Lower lobe of right lung (tissue), 2 donors: ENCODE measurements around the gene NECTIN1. TPM values are rescaled to one million over a fixed set of nuclear protein-coding genes. Genes with fewer than 3 reads are reported as not detected.

Experiments used
- ATAC-seq, 2 donors: fragments of 200-7000 bp; cut with Tn5 transposase; one replicate each; pipeline ENCODE4 v1.9.1; 2020 to 2022; ENCODE audit warnings: mild to moderate bottlenecking in 2 of 2, moderate library complexity in 2 of 2
- DNase-seq: peaks from one replicate; pipeline ENCODE4 v3.0.0-alpha.2; 2020
- H3K27ac ChIP-seq: fragments of 200-600 bp; one replicate; pipeline ENCODE4 v1.8.0; 2022
- H3K27me3 ChIP-seq: fragments of 200-600 bp; one replicate; pipeline ENCODE4 v1.8.0; 2022; ENCODE audit warnings: low read depth
- H3K36me3 ChIP-seq: fragments of 200-600 bp; one replicate; pipeline ENCODE4 v1.8.0; 2022; ENCODE audit warnings: mild to moderate bottlenecking
- H3K4me1 ChIP-seq: fragments of 200-600 bp; one replicate; pipeline ENCODE4 v1.8.0; 2022
- H3K4me3 ChIP-seq: fragments of 200-600 bp; one replicate; pipeline ENCODE4 v1.8.0; 2022; ENCODE audit warnings: mild to moderate bottlenecking
- H3K9me3 ChIP-seq: fragments of 200-600 bp; one replicate; pipeline ENCODE4 v1.8.0; 2022
- CTCF ChIP-seq: fragments of 200-600 bp; IDR thresholded peaks from one replicate; pipeline ENCODE4 v1.8.0; 2022; ENCODE audit warnings: antibody characterized with exemption, mild to moderate bottlenecking
- intact Hi-C: fragments of 100-400 bp; cut with DNase I; formaldehyde crosslinking; loops from one replicate; pipeline ENCODE4 v1.11.0; 2022
- total RNA-seq: library from RNA; stranded (reverse); fragmentation: NEBNext Ultra II Directional; extraction: Animal tissue kit (Norgen Biotek cat#: 25700); gene quantifications from one replicate; pipeline ENCODE4 v1.2.1, GENCODE V29; 2021
- donor health status: DM: no; HTN: yes; CAD: no; lungs with severe emphysema.

Gene NECTIN1
- total RNA-seq, 1 donor from 2014 or later: 9.1 TPM

GRCh38 chr11:119639642-119640205 lies 89.3 kb downstream of the NECTIN1 start:
- H3K9me3 ChIP-seq: no peaks in the 10 kb centered on the region
- ATAC-seq (no peak), DNase-seq (no peak)
- H3K27ac ChIP-seq: no peak overlapping the region
- H3K4me3 ChIP-seq: no peak overlapping the region
- H3K36me3 ChIP-seq: no peaks in the 10 kb centered on the region
- H3K4me1 ChIP-seq: no peaks in the 10 kb centered on the region
- peaks cover 15% of the 10 kb centered on the region for H3K27me3 ChIP-seq
- intact Hi-C loops: no loop called here
- no peak for TF ChIP-seq CTCF

GRCh38 chr11:119638851-119639250 lies 90.1 kb downstream of the NECTIN1 start:
- Histone ChIP-seq H3K4me3 (no peak overlapping the region), H3K9me3 (no peaks in the 10 kb centered on the region), H3K27me3 (peaks cover 14% of the 10 kb centered on the region), H3K36me3 (no peaks in the 10 kb centered on the region), H3K4me1 (no peaks in the 10 kb centered on the region), H3K27ac (no peak overlapping the region)
- intact Hi-C loops: no loop called here
- DNase-seq (no peak), ATAC-seq (no peak)
- no peak for TF ChIP-seq CTCF

GRCh38 chr11:119637481-119637880 lies 91.5 kb downstream of the NECTIN1 start:
- DNase-seq: no peak
- ATAC-seq: no peak

GRCh38 chr11:119635776-119636175 lies 93.2 kb downstream of the NECTIN1 start:
- Histone ChIP-seq H3K4me1 (no peaks in the 10 kb centered on the region), H3K36me3 (no peaks in the 10 kb centered on the region), H3K4me3 (no peak overlapping the region), H3K27ac (no peak overlapping the region), H3K9me3 (no peaks in the 10 kb centered on the region), H3K27me3 (peaks cover 8% of the 10 kb centered on the region)
- no peak for TF ChIP-seq CTCF
- intact Hi-C loops: no loop called here
- DNase-seq (no peak), ATAC-seq (no peak)

More at GRCh38 chr11:119637481-119637880, 91.5 kb downstream of the NECTIN1 start:
- Histone ChIP-seq H3K36me3 (no peaks in the 10 kb centered on the region), H3K4me3 (no peak overlapping the region), H3K4me1 (no peaks in the 10 kb centered on the region), H3K9me3 (no peaks in the 10 kb centered on the region), H3K27me3 (peaks cover 8% of the 10 kb centered on the region), H3K27ac (no peak overlapping the region)
- no peak for TF ChIP-seq CTCF
- intact Hi-C loops: no loop called here

- no peak for TF ChIP-seq CTCF
- no peak overlapping the region for H3K27ac ChIP-seq
- intact Hi-C loops: no loop called here
- no peak for DNase-seq
- no peaks in the 10 kb centered on the region for H3K9me3 ChIP-seq
- ATAC-seq: no peak
- no peaks in the 10 kb centered on the region for H3K4me1 ChIP-seq
- no peaks in the 10 kb centered on the region for H3K36me3 ChIP-seq
- H3K4me3 ChIP-seq: no peak overlapping the region
- H3K27me3 ChIP-seq: peaks cover 8% of the 10 kb centered on the region
Observed at GRCh38 chr11:119635041-119635740, 93.8 kb downstream of the NECTIN1 start.
